Endothelial cell of umbilical vein (primary cell): ENCODE measurements around the gene DPP10. TPM values are rescaled to one million over a fixed set of nuclear protein-coding genes. Genes with fewer than 3 reads are reported as not detected.

Source experiments
- BruUV-seq: library from RNA; stranded (reverse); fragments of 400-500 nt; replicated peaks from 2 replicates; lab custom pipeline; 2021; lab: Mats Ljungman, UMichigan
- CTCF ChIA-PET: fragments of 300-600, 350-600 bp; sonication (Branson Sonifier 250); formaldehyde crosslinking; loops from one replicate; lab custom pipeline; 2021; ENCODE audit warnings: antibody characterized with exemption, inconsistent platforms; lab: Charles Lee
- POLR2A ChIA-PET: fragments of 300-600, 350-600 bp; sonication (Branson Sonifier 250); formaldehyde crosslinking; loops from one replicate; lab custom pipeline; 2021; ENCODE audit warnings: antibody characterized with exemption, inconsistent platforms; lab: Charles Lee
- DNase-seq: peaks from one replicate; pipeline ENCODE4 v3.0.0-alpha.2; 2011; ENCODE audit warnings: low read depth, low spot score
- FAIRE-seq: peaks from 2 replicates; lab custom pipeline; 2011; peaks lifted over from hg19 to GRCh38; lab: Jason Lieb, UNC
- H2AFZ ChIP-seq: 2 replicates; pipeline ENCODE4 v1.6.0; 2012; ENCODE audit warnings: low read depth, low read length, control low read depth, inconsistent platforms
- H3K27ac ChIP-seq: 2 replicates; pipeline ENCODE4 v1.5.1; 2011; ENCODE audit warnings: low read depth, mild to moderate bottlenecking, control low read depth, low read length, moderate library complexity; ENCODE audit not compliant: insufficient read depth
- H3K27me3 ChIP-seq, 2 experiments: 2 replicates each; pipeline versions ENCODE4 v1.6.0 to v1.6.1; 2011; ENCODE audit warnings: low read length in 2 of 2, mixed read lengths in 1 of 2; ENCODE audit not compliant: control insufficient read depth in 2 of 2, insufficient read depth in 2 of 2
- H3K36me3 ChIP-seq, 2 experiments: 2 replicates in 1 of 2; 3 replicates in 1 of 2; pipeline ENCODE4 v1.5.1; 2011; ENCODE audit warnings: low read length in 2 of 2, mild to moderate bottlenecking in 1 of 2, moderate library complexity in 1 of 2; ENCODE audit not compliant: control insufficient read depth in 2 of 2, insufficient read depth in 2 of 2; ENCODE audit errors: extremely low read depth in 1 of 2
- H3K4me1 ChIP-seq: 3 replicates; pipeline ENCODE4 v1.5.1; 2011; ENCODE audit warnings: mild to moderate bottlenecking, low read length; ENCODE audit not compliant: control insufficient read depth, insufficient read depth; ENCODE audit errors: extremely low read depth
- H3K4me2 ChIP-seq: 2 replicates; pipeline ENCODE4 v1.6.1; 2011; ENCODE audit warnings: low read length, control low read depth, mixed read lengths; ENCODE audit not compliant: insufficient read depth
- H3K4me3 ChIP-seq, 3 experiments: fragments of 200-600 bp in 1 of 3; sonication (generic), shearing (Covaris generic) in 1 of 3; replicated peaks in 1 of 3; 2 replicates each; pipeline ENCODE4 v1.5.1; 2011 to 2016; ENCODE audit warnings: control low read depth in 3 of 3, low read length in 3 of 3, mild to moderate bottlenecking in 2 of 3, inconsistent platforms in 1 of 3, low read depth in 1 of 3, moderate library complexity in 1 of 3; ENCODE audit not compliant: insufficient read depth in 1 of 3
- H3K79me2 ChIP-seq: 2 replicates; pipeline ENCODE4 v1.6.0; 2012; ENCODE audit warnings: low read length, inconsistent platforms; ENCODE audit not compliant: control insufficient read depth, insufficient read depth
- H3K9ac ChIP-seq: replicated peaks from 2 replicates; pipeline ENCODE3; 2011; ENCODE audit warnings: low read length, control low read depth; ENCODE audit not compliant: insufficient read depth; ENCODE audit errors: extremely low read depth
- H3K9me1 ChIP-seq: replicated peaks from 3 replicates; pipeline ENCODE4 v1.6.0; 2011; ENCODE audit warnings: mild to moderate bottlenecking, low read length; ENCODE audit not compliant: control insufficient read depth, insufficient read depth; ENCODE audit errors: extremely low read depth
- H3K9me3 ChIP-seq: replicated peaks from 2 replicates; pipeline ENCODE4 v1.5.1; 2012; ENCODE audit warnings: low read length, inconsistent platforms; ENCODE audit not compliant: control insufficient read depth, insufficient read depth
- H4K20me1 ChIP-seq: replicated peaks from 2 replicates; pipeline ENCODE3; 2011; ENCODE audit warnings: mild to moderate bottlenecking, low read length; ENCODE audit not compliant: control insufficient read depth, insufficient read depth; ENCODE audit errors: extremely low read depth
- CTCF ChIP-seq, 2 donors: IDR thresholded peaks; 1 replicate in 1 of 2; 2 replicates in 1 of 2; pipeline ENCODE4 v1.5.1; 2011; ENCODE audit warnings: low read length in 2 of 2, mild to moderate bottlenecking in 2 of 2, moderate library complexity in 2 of 2, control low read depth in 1 of 2, inconsistent platforms in 1 of 2, low read depth in 1 of 2; ENCODE audit not compliant: insufficient read depth in 1 of 2; ENCODE audit errors: extremely low read depth in 1 of 2
- EZH2 ChIP-seq: IDR thresholded peaks from 2 replicates; pipeline ENCODE4 v1.6.1; 2012; ENCODE audit warnings: borderline replicate concordance, low read depth, mild to moderate bottlenecking, moderate library complexity, low read length, inconsistent platforms; ENCODE audit not compliant: severe bottlenecking
- FOS ChIP-seq: IDR thresholded peaks from 2 replicates; pipeline ENCODE4 v1.6.1; 2011; ENCODE audit warnings: mild to moderate bottlenecking, low read length, moderate library complexity, borderline replicate concordance; ENCODE audit not compliant: insufficient read depth
- GATA2 ChIP-seq: IDR thresholded peaks from 2 replicates; pipeline ENCODE4 v1.7.0; 2011; ENCODE audit warnings: low read depth, mild to moderate bottlenecking, moderate library complexity, mixed read lengths, low read length; ENCODE audit not compliant: insufficient read length, insufficient read depth
- JUN ChIP-seq: IDR thresholded peaks from 2 replicates; pipeline ENCODE4 v1.6.1; 2011; ENCODE audit warnings: borderline replicate concordance, low read depth; ENCODE audit not compliant: insufficient read length, insufficient read depth
- MAX ChIP-seq: IDR thresholded peaks from 2 replicates; pipeline ENCODE4 v1.6.1; 2011; ENCODE audit not compliant: insufficient read depth, insufficient read length
- MYC ChIP-seq: IDR thresholded peaks from one replicate; pipeline ENCODE4 v1.6.1; 2011; ENCODE audit warnings: mild to moderate bottlenecking, low read depth, low read length
- POLR2A ChIP-seq: IDR thresholded peaks from 2 replicates; pipeline ENCODE4 v1.6.1; 2012; ENCODE audit warnings: low read depth, mild to moderate bottlenecking, control low read depth, low read length
- POLR2AphosphoS5 ChIP-seq: IDR thresholded peaks from 2 replicates; pipeline ENCODE4 v1.6.1; 2012; ENCODE audit warnings: low read depth, mild to moderate bottlenecking, control low read depth, low read length, moderate library complexity; ENCODE audit not compliant: insufficient read depth
- dilution Hi-C: fragments of 300-500 bp; cut with MboI; formaldehyde crosslinking; loops from one replicate; pipeline ENCODE4 v1.15.0; 2019; ENCODE audit warnings: low sequenced_read_pairs; ENCODE audit not compliant: extremely low pct_ligation_motif_present
- intact Hi-C: fragments of 100-400 bp; cut with micrococcal nuclease; formaldehyde crosslinking; loops from one replicate; pipeline ENCODE4 v1.10.0; 2022
- polyA plus RNA-seq, 4 experiments: library from polyadenylated mRNA; depleted of rRNA in 3 of 4; stranded (reverse) in 3 of 4; unstranded in 1 of 4; fragments of >200 nt; gene quantifications; 2 replicates each; pipeline versions ENCODE4 v1.2.1 to v1.2.3, GENCODE V29; 2011 to 2012; ENCODE audit warnings: missing spikeins in 1 of 4
- total RNA-seq: library from RNA; stranded (reverse); gene quantifications from 2 replicates; pipeline ENCODE4 v1.2.3, GENCODE V29; 2021

DPP10 gene
- total and polyA plus RNA-seq, 2 donors (not counting 3 experiments of a cell fraction or from before 2014, with no cell fraction given) = not detected

DNA sequence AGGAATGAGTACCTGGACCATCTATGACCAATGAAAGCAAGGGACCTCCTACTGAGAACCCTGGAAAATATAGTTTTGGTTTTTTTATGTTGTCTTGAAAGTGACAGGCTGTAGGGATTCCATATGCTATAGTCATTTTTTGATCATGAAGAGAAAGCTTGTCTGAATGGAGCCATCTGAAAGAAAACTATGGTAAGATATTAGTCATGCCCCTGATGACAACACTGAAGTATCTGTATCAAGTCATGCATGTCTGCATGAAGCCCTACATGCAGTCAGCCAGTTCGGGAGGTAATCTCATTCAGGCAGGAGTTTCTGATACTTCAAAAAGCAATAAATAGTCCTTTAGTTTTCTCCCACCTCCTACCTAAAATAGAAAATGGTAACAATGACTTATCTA lies 1042.0 kb downstream of the DPP10 start:
- Histone ChIP-seq H3K4me2 (no peak overlapping the region), H3K27me3 (no peaks in the 10 kb centered on the region), H3K9me3 (no peaks in the 10 kb centered on the region), H3K9ac (no peak overlapping the region), H3K36me3 (no peaks in the 10 kb centered on the region), H4K20me1 (no peaks in the 10 kb centered on the region), H3K4me1 (no peaks in the 10 kb centered on the region), H3K4me3 (no peak overlapping the region), H3K9me1 (no peaks in the 10 kb centered on the region), H3K27ac (no peak overlapping the region), H3K79me2 (no peaks in the 10 kb centered on the region), H2AFZ (no peak overlapping the region)
- ChIA-PET POLR2A (no interaction called here), CTCF (no interaction called here)
- dilution Hi-C loops (no loop called here), intact Hi-C loops (no loop called here)
- no TSS peak for BruUV-seq
- DNase-seq = no peak
- no peak for FAIRE-seq
- TF ChIP-seq CTCF (IDR thresholded peaks at IDR 0.05; ENCODE audit: extremely low read depth in 1 of 2, insufficient read depth in 1 of 2, low read depth in 1 of 2, low read length in 2 of 2) (no peak), GATA2 (no peak), POLR2A (no peak), MAX (no peak), EZH2 (no peak), JUN (no peak), FOS (no peak), MYC (no peak), POLR2AphosphoS5 (no peak)
